ELR (cell line): ENCODE results near the gene LSP1.
"Not testable (repeated sequence)": the region's sequence is repeated elsewhere in the genome, so short reads cannot be mapped to it uniquely, and the experiment has no call there.

Experiments
- DNase-seq: peaks from one replicate; pipeline ENCODE4 v3.0.0-alpha.2; 2015; ENCODE audit warnings: low read depth

The LSP1 gene

DNA sequence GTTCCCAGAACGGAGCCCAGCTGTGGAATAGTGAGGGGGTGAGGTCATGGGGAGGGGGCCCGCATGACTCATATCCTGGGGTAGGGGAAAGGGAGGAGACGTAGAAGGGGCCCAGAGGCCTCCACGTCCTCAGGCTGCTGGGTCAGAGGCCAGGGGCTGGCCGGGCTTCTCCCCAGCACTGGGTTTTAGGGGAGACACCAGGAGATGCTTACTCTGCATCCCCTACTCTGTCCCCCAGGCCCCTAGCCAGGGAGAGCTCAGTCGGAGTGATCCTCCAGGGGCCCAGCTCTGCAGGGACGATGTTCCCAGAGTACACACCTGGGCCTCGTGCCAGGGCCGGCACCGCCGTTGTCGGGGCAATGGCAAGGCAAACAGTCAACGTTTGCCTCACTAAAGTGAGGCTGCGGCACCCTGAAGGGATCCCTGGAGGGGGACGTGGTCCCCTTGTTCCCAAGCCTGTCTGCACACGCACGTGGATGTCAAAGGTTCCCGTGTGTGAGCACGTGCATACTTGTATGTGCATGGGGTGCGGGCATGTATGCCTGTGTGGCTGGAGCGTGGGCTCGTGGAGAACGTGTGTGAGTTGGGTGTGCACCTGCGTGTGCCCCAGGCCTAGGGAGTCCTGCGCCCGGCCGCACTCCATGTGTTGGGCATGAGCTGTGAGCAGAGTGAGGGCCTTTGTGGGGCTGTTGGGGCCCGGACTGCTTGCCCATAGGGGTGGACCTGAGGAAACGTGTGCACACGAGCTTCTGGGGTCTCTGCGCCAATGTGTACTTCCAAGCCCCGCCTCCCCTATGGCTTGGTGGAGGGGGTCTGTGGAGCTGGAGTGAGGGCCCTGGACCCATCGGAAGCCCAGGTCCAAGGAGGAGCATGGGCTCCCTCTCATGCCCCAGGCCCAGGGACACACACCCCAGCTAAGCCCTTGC is 24.6 kb downstream of the LSP1 start:
- DNase-seq = no peak

DNA sequence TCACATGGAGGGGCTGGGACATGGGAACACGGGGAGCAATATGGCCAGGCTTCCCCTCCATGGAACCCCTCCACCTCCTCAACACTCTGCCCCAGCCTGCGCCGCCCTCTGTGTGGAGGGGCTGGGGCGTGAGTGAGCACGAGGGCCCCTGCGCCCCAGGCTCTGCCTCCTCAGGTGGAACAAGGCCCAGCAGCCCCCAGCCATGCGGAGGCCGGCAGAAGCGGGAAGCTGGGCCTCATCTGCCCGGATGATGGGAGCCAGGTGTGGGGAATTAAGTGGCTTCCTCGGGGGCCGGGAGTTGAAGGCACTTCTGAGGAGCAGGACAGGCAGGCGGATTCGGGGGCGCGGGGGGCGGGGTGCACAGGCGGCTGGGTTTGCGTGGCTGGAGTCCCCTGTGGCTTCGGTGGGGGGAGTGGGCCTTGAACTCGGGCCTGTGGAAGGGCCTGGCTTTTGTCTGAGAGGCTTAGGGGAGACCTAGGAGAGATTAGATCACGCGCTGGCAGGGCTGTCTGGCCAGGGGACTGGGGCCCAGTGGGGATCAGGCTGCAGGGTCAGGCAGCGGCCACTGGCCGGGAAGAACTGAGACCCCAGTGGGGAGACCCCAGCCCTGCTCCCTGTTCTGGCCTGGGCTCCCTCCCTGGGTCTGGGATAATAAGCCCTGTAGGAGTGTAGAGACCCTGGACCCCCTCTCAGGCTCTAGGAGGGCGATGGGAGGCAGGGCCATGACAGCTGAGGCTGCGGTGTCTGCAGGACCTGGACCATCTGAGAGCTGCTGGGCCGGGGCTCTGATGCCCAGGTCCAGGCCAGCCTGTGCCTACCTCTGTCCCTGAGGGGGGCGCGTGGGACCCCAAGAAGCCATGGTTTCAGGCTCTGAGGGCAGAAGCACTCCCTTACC is 25.5 kb downstream of the LSP1 start:
- no peak for DNase-seq

GRCh38 chr11:1879342-1879940 is 26.6 kb downstream of the LSP1 start:
- no peak for DNase-seq

GRCh38 chr11:1879941-1880720 is 27.2 kb downstream of the LSP1 start:
- DNase-seq = no peak

DNA sequence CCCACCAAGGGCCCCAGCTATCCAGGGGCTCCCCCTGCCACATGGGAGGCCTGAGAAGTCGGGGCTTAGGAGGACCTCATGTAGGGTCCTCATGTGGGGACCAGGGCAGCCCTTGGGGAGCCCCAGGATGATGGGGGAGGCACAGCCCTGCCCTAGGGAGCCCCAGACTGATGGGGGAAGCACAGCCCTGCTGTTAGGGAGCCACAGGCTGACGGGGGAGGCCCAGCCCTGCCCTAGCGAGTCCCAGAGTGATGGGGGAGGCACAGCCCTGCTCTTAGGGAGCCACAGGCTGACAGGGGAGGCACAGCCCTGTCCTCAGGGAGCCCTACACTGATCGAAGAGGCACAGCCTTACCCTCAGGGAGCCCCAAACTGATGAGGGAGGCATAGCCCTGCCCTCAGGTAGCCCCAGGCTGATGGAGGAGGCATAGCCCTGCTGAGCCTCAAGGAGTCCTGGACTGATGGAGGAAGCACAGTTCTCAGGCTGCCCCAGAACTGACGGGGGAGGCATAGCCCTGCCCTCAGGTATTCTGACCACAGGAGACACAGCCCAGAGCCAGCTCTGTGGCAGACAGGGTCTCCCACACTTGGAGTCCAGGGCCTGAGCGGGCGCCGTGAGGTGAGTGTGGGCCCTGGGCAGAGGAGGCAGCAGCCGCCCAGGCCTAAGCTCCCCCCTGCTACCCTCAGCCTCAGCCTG is 28.0 kb downstream of the LSP1 start:
- DNase-seq = no peak

DNA sequence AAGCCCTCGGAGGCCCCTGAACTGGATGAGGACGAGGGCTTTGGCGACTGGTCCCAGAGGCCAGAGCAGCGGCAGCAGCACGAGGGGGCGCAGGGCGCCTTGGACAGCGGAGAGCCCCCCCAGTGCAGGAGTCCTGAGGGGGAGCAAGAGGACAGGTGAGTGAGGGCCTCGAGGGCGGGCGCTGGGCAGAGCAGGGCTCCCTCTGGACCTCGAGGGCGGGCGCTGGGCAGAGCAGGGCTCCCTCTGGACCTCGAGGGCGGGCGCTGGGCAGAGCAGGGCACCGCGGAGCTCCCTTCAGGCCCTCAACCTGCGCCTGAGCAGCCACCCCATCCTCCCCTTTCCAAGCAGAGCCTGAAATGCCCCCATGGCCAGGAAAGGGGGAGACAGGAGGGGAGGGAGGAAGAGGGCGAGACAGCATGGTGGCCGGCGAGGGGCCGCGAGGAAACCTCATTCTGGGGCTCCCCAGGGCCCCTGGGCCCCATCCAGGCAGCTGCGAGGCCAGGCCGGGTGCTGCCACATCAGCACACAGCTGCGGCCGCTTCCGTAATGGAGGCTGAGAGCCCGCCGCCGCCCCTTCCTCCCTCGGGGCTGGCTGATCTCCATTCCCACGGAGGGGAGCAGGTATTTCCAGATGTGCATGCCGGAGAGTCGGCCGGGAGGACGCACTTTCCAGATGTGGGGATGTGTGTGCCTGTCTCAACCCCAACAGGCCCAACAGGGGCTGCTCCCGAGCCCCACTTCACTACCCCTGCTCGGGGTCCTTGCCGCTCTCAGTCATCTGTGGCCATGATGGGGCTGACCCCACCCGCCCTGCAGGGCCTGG is 28.8 kb downstream of the LSP1 start:
- DNase-seq = no peak

DNA sequence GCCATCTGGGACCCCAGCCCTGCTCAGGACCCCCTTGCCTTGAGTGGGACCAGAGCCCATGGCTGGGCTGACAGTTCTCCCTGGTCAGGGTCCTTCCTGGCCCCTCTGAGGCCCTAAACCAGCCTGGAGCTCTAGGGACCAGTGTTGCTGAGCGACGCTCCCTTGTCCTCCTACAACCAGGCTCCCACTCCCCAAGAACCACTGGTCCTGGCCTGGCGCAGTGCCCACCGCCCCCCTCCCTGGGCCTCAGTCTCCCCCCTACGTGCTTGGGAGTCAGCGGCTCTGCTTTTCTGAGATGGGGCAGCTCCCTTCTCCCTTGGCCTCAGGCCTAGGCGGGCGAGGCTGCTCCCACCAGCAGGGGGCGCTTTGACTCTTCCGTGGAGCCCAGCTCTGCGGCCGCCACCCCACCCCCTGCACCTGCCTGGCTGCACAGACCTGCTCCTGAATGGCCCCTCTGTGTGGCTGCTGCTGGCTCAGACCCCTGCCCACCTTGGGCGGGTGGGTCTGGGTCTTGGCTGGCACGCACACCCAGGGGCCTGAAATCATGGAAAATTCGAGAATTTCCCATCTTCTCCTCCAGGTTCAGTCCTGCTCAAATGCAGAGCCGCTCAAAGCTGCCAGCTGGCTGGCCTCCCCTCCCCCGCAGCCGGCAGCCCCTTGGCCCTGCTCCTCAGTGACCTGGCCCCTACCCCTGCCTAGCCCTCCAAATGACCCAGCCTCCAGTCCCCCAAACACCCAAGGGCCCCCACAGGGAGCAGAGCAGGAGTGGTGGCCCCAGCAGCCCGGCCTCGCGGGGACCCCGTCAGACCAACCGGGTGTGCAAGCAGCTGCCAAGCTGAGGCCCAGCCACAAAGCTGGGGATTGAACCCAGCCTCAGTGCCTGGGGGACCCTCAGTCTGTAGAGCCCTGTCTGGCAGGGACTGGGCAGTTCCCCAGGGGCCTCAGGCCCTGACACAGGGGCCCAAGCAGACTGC is 29.7 kb downstream of the LSP1 start:
- DNase-seq = peak; percentile 71

- DNase-seq = no peak
These were observed 30.7 kb downstream of the LSP1 start for GRCh38 chr11:1883346-1884302.

- no peak for DNase-seq
These were observed 31.4 kb downstream of the LSP1 start for GRCh38 chr11:1884303-1884700.

DNA sequence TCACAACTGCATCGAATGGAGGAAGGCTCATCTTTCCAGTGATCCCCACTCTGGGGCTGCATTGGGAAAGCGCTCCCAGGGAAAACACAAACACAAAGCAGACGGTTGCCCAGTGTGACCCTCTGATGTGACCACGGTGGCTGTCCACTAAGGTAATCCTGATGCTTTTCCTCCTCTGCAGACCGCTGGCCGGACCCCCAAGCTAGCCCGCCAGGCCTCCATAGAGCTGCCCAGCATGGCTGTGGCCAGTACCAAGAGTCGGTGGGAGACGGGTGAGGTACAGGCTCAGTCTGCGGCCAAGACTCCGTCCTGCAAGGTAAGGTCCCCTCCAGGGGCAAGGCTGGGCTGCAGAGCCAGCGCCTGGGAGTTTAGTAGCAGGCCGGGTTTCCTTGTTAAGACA is 33.7 kb downstream of the LSP1 start:
- DNase-seq = not testable (repeated sequence)

DNA sequence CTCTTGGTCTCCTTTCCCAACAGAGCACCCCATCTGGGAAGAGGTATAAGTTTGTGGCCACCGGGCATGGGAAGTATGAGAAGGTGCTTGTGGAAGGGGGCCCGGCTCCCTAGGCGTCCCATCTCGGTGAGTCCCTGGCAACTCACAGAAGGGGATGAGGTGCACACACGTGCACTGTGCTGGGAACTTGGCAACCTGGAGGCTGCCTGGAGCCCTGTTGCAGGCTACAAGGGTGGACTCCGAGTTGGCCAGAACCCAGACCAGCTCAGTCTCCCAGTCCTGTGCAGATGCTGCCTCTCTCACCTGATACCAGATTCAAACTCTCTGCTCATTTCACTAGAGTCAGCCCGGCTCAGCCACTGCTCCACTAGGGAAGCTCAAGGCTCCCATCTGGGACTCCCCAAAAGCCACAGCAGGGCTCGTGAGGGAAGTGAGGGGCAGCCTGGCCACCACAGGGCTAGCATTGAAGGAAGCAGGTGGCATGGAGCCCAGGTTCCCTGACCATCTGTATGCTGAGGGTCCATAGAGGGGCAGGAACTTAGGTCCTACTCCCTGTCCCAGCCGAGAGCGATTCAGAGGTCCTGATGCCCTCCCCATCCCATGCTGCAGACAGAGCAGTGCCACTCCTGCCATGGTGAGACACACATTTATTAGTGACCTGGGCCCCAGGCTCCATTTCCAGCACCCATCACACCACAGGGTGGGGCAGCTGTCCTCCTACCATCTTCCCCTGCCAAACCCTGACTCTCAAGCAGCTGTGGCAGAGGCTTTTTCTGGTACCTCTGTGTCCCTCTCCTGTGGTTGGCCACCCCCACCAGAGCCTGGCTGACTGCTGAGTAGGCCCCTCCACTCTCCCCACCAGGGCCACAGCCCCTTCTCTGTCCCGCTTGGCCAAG is 34.8 kb downstream of the LSP1 start:
- no peak for DNase-seq

DNA sequence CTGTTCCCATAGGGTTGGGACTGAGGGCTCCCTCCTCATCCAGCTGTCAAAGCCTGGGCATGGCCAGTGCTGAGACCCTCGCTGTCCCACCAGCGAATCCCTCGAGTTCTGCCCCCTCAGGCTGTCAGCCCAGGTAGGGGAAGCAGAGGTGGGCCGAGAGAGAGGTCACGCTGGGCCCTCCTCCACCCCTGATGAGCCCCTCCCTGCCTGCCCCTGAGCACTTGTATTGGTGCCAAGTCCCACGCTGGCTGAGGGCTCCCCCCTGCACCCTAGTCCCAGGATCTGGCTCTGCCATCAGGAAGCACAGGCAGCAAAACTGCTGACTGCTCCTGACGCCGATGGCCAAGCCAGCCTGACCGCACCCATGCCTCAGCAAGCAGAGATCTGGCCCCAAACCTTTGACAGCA is 35.5 kb downstream of the LSP1 start:
- no peak for DNase-seq

DNA sequence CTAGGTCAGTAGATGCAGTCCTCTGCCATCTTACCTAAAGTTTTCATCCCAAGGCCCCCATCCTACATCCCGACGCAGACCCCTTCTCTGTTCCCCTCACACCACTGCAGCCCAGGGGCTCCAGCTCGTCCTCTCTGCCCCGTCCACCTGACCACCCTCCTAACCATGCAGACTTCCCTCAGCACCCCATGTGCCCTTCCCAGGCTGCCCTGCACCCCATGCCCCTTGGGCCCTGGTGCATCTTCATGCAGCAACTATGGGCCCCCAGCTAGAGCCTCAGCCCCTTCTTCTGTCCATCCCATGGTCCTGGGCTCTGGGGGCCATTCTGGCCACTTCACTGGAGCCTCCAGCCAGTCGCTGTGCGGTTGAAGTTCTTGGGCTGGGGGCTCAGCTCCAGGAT is 35.9 kb downstream of the LSP1 start:
- DNase-seq = no peak

DNA sequence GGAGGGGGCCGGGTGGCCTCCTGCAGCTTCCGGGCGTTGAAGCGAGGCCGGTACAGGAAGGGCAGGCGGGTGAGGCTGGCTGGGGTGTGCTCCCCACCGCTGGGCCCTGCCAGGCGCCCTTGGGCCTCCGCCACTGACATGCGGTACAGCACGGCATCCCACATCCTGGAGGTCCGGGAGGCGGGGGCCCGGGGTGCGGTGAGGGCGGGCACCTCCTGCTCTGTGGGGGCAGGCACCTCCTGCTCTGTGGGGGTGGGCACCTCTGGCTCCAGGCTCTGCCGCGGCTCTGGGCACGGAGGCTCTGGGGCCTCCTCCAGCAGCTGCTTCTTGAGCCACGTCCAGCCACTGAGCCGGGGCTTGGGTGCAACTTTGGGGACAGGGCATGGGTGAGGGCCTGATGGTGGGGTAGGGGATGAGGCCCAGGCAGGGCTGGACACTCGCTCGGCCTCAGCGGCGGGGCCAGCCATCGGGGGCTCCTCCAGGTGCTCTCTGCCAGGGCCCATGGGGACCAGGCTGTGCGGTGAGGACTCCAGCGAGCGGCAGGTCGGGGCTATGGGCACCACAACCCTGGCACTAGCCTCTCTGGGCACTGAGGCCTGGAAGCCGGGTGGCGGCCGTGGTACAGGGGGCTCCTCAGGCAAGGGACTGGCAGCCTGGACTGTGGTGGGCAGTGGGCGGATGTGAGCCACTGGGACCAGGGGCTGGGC is 36.5 kb downstream of the LSP1 start:
- DNase-seq = no peak

DNA sequence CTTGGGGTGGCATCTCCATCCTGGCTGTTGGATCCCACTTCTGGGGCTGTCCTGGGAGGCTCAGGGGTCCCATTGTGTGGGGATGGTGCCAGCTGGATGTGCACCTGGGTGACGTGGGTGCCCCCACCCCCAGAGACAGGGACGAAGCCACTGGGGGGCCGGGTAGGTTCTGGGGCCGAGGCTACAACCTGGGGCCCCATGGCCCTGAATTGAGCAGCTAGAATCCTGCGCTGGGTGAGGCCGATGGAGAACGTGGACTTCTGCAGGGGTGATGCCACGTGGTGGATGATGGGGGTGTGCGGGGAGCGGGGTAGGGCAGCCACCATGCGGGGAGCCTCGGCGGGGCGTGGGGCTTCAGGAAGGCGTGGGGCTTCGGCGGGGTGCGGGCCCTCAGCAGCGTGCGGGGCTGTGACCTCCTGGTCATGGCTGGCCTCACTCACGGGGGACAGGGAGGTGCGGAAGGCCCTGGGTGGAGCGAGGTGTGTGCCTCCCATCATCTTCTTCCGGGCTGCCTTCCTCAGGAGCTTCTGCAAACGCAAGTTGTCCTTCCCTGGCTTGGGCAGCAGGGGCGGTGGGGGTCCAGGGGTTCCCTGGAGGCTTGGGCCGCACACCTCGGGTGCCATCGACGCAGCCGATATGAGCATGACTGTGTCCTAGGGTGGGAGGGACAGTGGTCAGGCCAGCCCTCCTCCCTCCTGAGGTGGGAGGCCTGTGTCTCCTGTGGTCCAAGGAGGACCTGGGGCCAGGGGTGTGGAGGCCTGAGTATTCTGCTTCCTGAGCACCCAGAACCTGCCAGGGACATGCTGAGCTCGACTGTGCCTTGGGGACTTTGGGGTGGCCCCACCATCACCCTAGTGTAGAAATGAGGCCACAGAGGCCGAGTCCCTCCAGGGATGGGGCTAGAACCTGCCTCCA is 37.3 kb downstream of the LSP1 start:
- no peak for DNase-seq
